BJ (cell line): ENCODE results near the gene LILRA1. TPM values are rescaled to one million over a fixed set of nuclear protein-coding genes. Genes with fewer than 3 reads are reported as not detected.

Experiments used
- CTCF ChIA-PET: fragments of 350-600 bp; formaldehyde crosslinking; extraction: SDS; loops from one replicate; lab custom pipeline; 2021; ENCODE audit warnings: antibody characterized with exemption, inconsistent platforms; lab: Yijun Ruan, JAX
- POLR2A ChIA-PET: fragments of 300-600 bp; sonication (Branson Sonifier 250); formaldehyde crosslinking; extraction: SDS; loops from one replicate; lab custom pipeline; 2021; ENCODE audit warnings: antibody characterized with exemption; lab: Charles Lee
- DNase-seq: peaks from one replicate; pipeline ENCODE4 v3.0.0-alpha.2; 2011; ENCODE audit warnings: low read depth
- H3K27me3 ChIP-seq: 2 replicates; pipeline ENCODE4 v1.6.0; 2011; ENCODE audit warnings: low read length; ENCODE audit not compliant: control insufficient read depth, insufficient read depth
- H3K36me3 ChIP-seq: 2 replicates; pipeline ENCODE4 v1.5.1; 2011; ENCODE audit warnings: low read length; ENCODE audit not compliant: control insufficient read depth, insufficient read depth
- H3K4me3 ChIP-seq: 2 replicates; pipeline ENCODE4 v1.5.1; 2011; ENCODE audit warnings: low read depth, mild to moderate bottlenecking, control low read depth, low read length
- CTCF ChIP-seq: IDR thresholded peaks from 2 replicates; pipeline ENCODE4 v1.5.1; 2011; ENCODE audit warnings: low read depth, mild to moderate bottlenecking, control low read depth, inconsistent platforms, low read length, moderate library complexity; ENCODE audit not compliant: insufficient read depth
- polyA plus RNA-seq: library from polyadenylated mRNA; depleted of rRNA; stranded (reverse); fragments of >200 nt; gene quantifications from 2 replicates; pipeline ENCODE4 v1.2.3, GENCODE V29; 2011

LILRA1 gene
- polyA plus RNA-seq, 1 experiment, result not detected

- no peak for DNase-seq
- ChIA-PET POLR2A (no interaction called here), CTCF (no interaction called here)
- Histone ChIP-seq H3K36me3 (no peaks in the 10 kb centered on the region), H3K27me3 (no peaks in the 10 kb centered on the region), H3K4me3 (no peak overlapping the region)
- TF ChIP-seq CTCF, result no peak
Measured at GRCh38 chr19:54608792-54609191, 15.4 kb downstream of the LILRA1 start.

GRCh38 chr19:54609356-54609791, 15.9 kb downstream of the LILRA1 start:
- DNase-seq, result no peak
- Histone ChIP-seq H3K4me3 (no peak overlapping the region), H3K27me3 (no peaks in the 10 kb centered on the region), H3K36me3 (no peaks in the 10 kb centered on the region)
- ChIA-PET CTCF (no interaction called here), POLR2A (no interaction called here)
- TF ChIP-seq CTCF, result no peak

- POLR2A ChIA-PET, result no interaction called here
Measured at GRCh38 chr19:54612428-54612827, 19.0 kb downstream of the LILRA1 start.

DNA sequence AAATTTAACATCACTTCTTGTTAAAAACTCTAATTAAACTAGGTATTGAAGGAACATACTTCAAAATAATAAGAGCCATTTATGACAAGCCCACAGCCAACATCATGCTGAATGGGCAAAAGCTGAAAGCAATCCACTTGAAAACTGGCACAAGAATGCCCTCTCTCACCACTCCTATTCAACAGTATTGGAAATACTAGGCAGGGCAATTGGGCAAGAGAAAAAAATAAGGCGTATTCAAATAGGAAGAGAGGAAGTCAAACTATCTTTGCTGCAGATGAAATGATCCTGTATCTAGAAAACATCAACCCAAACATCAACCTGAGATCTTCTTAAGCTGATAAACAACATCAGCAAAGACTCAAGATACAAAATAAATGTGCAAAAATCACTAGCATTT, 21.3 kb downstream of the LILRA1 start:
- ChIA-PET CTCF (no interaction called here), POLR2A (no interaction called here)
- DNase-seq, result no peak
- TF ChIP-seq CTCF, result no peak
- no peaks in the 10 kb centered on the region for H3K27me3 ChIP-seq
- H3K36me3 ChIP-seq, result no peaks in the 10 kb centered on the region
- no peak overlapping the region for H3K4me3 ChIP-seq

More at GRCh38 chr19:54612428-54612827, 19.0 kb downstream of the LILRA1 start:
- TF ChIP-seq CTCF, result no peak
- Histone ChIP-seq H3K4me3 (no peak overlapping the region), H3K27me3 (no peaks in the 10 kb centered on the region), H3K36me3 (no peaks in the 10 kb centered on the region)
- no peak for DNase-seq
- CTCF ChIA-PET, result interaction anchor here (0.6 kb wide), 1 partner anchor 40 kb away, joined by 3 read pairs; no protein-coding TSS in a partner anchor

DNA sequence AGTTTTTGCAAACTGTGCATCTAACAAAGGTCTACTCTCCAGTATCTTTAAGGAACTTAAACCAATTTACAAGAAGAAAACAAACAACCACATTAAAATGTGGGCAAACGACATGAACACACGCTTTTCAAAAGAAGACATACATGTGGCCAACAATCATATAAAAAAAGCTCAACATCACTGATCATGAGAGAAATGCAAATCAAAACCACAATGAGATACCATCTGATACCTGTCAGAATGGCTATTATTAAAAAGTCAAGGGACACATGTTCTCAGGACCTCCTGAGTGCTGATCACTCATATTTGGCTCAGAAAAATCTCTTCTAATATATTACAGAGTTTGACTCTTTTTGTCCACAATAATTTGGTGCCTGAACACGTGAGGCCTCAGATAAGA, 22.6 kb downstream of the LILRA1 start:
- no peak overlapping the region for H3K4me3 ChIP-seq
- POLR2A ChIA-PET, result no interaction called here
- CTCF ChIA-PET, result no interaction called here
- no peak for DNase-seq
- H3K27me3 ChIP-seq, result no peaks in the 10 kb centered on the region
- no peaks in the 10 kb centered on the region for H3K36me3 ChIP-seq
- TF ChIP-seq CTCF, result no peak
